K562 (cell line): ENCODE data around the gene C11orf98. TPM values are rescaled to one million over a fixed set of nuclear protein-coding genes. Genes with fewer than 3 reads are reported as not detected.

Source experiments
- CLOCK ChIP-seq: fragments of 250-450 bp; sonication (Bioruptor Pico); IDR thresholded peaks from 2 replicates; pipeline ENCODE4 v1.4.0; 2020; ENCODE audit warnings: mild to moderate bottlenecking, moderate library complexity, borderline replicate concordance
- HMG20A ChIP-seq: fragments of 450-650 bp; formaldehyde crosslinking; conservative IDR thresholded peaks from 2 replicates; pipeline ENCODE4 v1.4.0; 2020; ENCODE audit warnings: mild to moderate bottlenecking, mixed read lengths
- HNRNPLL ChIP-seq: fragments of 200-400 bp; formaldehyde crosslinking; IDR thresholded peaks from 2 replicates; pipeline ENCODE4 v1.6.1; 2017; ENCODE audit warnings: low read length, low read depth, mild to moderate bottlenecking; ENCODE audit not compliant: poor library complexity, severe bottlenecking
- NRF1 ChIP-seq, 2 experiments: fragments of 450-650 bp; IDR thresholded peaks in 1 of 2; conservative IDR thresholded peaks in 1 of 2; 2 replicates each; pipeline ENCODE4 v1.6.1; 2014; ENCODE audit warnings: mild to moderate bottlenecking in 2 of 2
- PKNOX1 ChIP-seq: fragments of 450-650 bp; IDR thresholded peaks from 2 replicates; pipeline ENCODE4 v1.6.1; 2016
- POLR3A ChIP-seq: IDR thresholded peaks from 2 replicates; pipeline ENCODE4 v1.6.1; 2011; ENCODE audit warnings: borderline replicate concordance, mild to moderate bottlenecking, moderate library complexity; ENCODE audit not compliant: insufficient read length, insufficient read depth; ENCODE audit errors: extremely low read depth
- TGIF2 ChIP-seq: sonication (generic); formaldehyde crosslinking; IDR thresholded peaks from 2 replicates; pipeline ENCODE4 v1.8.1; 2022; ENCODE audit warnings: mild to moderate bottlenecking, missing genetic modification reagents, moderate library complexity
- ZBTB11 ChIP-seq, 3 experiments: fragments of 200-800 bp in 1 of 3; fragments of 250-450 bp in 1 of 3; fragments of 450-650 bp in 1 of 3; sonication (Bioruptor Pico) in 1 of 3; sonication (Bioruptor generic) in 1 of 3; formaldehyde crosslinking in 1 of 3; IDR thresholded peaks; 2 replicates each; pipeline versions ENCODE4 v1.6.1 to v1.8.0; 2016 to 2022; ENCODE audit warnings: mild to moderate bottlenecking in 2 of 3, missing genetic modification characterization in 2 of 3, missing compliant biosample characterization in 1 of 3, moderate library complexity in 1 of 3
- ZNF407 ChIP-seq: fragments of 450-650 bp; IDR thresholded peaks from 2 replicates; pipeline ENCODE4 v1.6.1; 2016; ENCODE audit warnings: low read depth
- ZNF507 ChIP-seq: conservative IDR thresholded peaks from 2 replicates; pipeline ENCODE4 v1.6.1; 2017; ENCODE audit warnings: missing genetic modification characterization, missing compliant biosample characterization
- ZNF695 ChIP-seq: fragments of 450-650 bp; formaldehyde crosslinking; IDR thresholded peaks from 2 replicates; pipeline ENCODE4 v1.4.0; 2020; ENCODE audit warnings: mild to moderate bottlenecking, moderate library complexity
- polyA plus RNA-seq, 8 experiments: library from polyadenylated mRNA; depleted of rRNA in 4 of 8; stranded (reverse) in 5 of 8; unstranded in 3 of 8; fragments of >200 nt; fragmentation: Nextera tagmentation in 2 of 8; fragmentation: Illumina TruSeq in 1 of 8; extraction: Ambion mirVana in 2 of 8; extraction: Trizol in 1 of 8; gene quantifications; 2 replicates each; pipeline versions ENCODE4 v1.2.1 to v1.2.3, GENCODE V29; 2011 to 2014; ENCODE audit warnings: inconsistent platforms in 1 of 8, missing spikeins in 1 of 8
- total RNA-seq, 7 experiments: library from RNA; depleted of rRNA in 6 of 7; stranded (reverse); fragments of >200 nt in 6 of 7; fragmentation: Illumina TruSeq in 2 of 7; extraction: Trizol in 2 of 7; gene quantifications; 2 replicates each; pipeline versions ENCODE4 v1.2.1 to v1.2.3, GENCODE V29; 2011 to 2021; ENCODE audit warnings: low replicate concordance in 1 of 7

The C11orf98 gene
- total and polyA plus RNA-seq, 9 of the 15 experiments (the other 6 are each of a cell fraction or from before 2014, with no cell fraction given) = 103 to 352 (median 218) TPM

GRCh38 chr11:62614275-62614674, 50.7 kb downstream of the C11orf98 start (continued):
- no peak for TF ChIP-seq CLOCK
- TF ChIP-seq PKNOX1 = peak; percentile 33; the same call in 1 of the 2 replicates
- TF ChIP-seq TGIF2 (CRISPR knock-in tag) = no peak
- no peak for TF ChIP-seq ZNF695 (CRISPR knock-in tag)
- TF ChIP-seq POLR3A = no peak
- 0 out of 4 replicates have a peak, but pooled peaks of 1 of the 2 experiments have one; percentile 14 for TF ChIP-seq NRF1 (conservative IDR thresholded peaks at IDR 0.05 in 1 of 2, IDR thresholded peaks at IDR 0.05 in 1 of 2)
- no peak for TF ChIP-seq ZNF407
- TF ChIP-seq ZNF507 (tag) = no peak
- no peak for TF ChIP-seq ZBTB11 (CRISPR knock-in tag; IDR thresholded peaks at IDR 0.05)
- TF ChIP-seq HMG20A (CRISPR knock-in tag) = no peak
- no peak for TF ChIP-seq HNRNPLL
